Measurements from ENCODE around the gene GPX8. TPM values are rescaled to one million over a fixed set of nuclear protein-coding genes. Genes with fewer than 3 reads are reported as not detected.

GPX8 gene
- total and polyA plus RNA-seq, 2 donors from 2014 or later: 13.5 to 29.7 TPM

DNA sequence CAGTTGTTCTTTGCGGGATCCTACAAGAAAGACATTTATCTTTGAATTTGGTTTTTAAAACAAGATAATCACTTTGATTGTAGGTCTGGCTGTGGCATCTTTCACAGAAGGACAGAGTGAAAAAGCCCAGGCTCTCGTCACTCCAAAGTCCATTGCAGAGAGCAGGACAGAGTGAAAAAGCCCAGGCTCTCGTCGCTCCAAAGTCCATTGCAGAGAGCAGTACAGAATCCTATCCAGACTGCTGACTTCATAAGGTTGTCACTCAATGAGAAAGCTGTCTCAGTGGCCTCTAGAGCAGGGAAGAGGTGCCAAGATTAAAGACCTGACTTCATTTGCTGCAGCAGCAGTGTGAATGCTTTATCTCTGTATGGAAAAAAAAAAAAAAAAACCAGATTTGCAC is 16.3 kb upstream of the GPX8 start:
- DNase-seq (peak in 1 of 5 donors; percentile 18), FAIRE-seq (no peak)
- H3K36me3 ChIP-seq (ENCODE audit: control insufficient read depth in 2 of 3, insufficient read depth in 3 of 3, low read length in 3 of 3): no peaks in the 10 kb centered on the region
- intact Hi-C loops (cut with DNase I): no loop called here
- peaks cover 0 to 4% (median 0%) of the 10 kb centered on the region in 3 donors for H3K4me1 ChIP-seq (ENCODE audit: control insufficient read depth in 2 of 3, insufficient read depth in 2 of 3, low read depth in 1 of 3, low read length in 3 of 3)
- no peaks in the 10 kb centered on the region for H3K9me3 ChIP-seq (ENCODE audit: control insufficient read depth in 2 of 3, insufficient read depth in 1 of 3, low read length in 3 of 3)
- no peak overlapping the region for H3K27ac ChIP-seq (ENCODE audit: low read depth in 2 of 2, low read length in 2 of 2)
- H3K4me3 ChIP-seq (ENCODE audit: low read length in 3 of 3): no peak overlapping the region
- H3K27me3 ChIP-seq (ENCODE audit: control insufficient read depth, insufficient read depth, low read length): no peaks in the 10 kb centered on the region
- TF ChIP-seq CTCF (IDR thresholded peaks at IDR 0.05; ENCODE audit: borderline replicate concordance, extremely low read depth, insufficient read depth): no peak
- H3K9ac ChIP-seq (ENCODE audit: low read length in 3 of 3): no peak overlapping the region

- H3K36me3 ChIP-seq (ENCODE audit: control insufficient read depth in 2 of 3, insufficient read depth in 3 of 3, low read length in 3 of 3): no peaks in the 10 kb centered on the region
- FAIRE-seq: no peak
- H3K27ac ChIP-seq (ENCODE audit: low read depth in 2 of 2, low read length in 2 of 2): no peak overlapping the region
- H3K4me1 ChIP-seq (ENCODE audit: control insufficient read depth in 2 of 3, insufficient read depth in 2 of 3, low read depth in 1 of 3, low read length in 3 of 3): peaks cover 0 to 4% (median 0%) of the 10 kb centered on the region in 3 donors
- no peaks in the 10 kb centered on the region for H3K27me3 ChIP-seq (ENCODE audit: control insufficient read depth, insufficient read depth, low read length)
- TF ChIP-seq CTCF (IDR thresholded peaks at IDR 0.05; ENCODE audit: borderline replicate concordance, extremely low read depth, insufficient read depth): no peak
- H3K9ac ChIP-seq (ENCODE audit: low read length in 3 of 3): no peak overlapping the region
- H3K4me3 ChIP-seq (ENCODE audit: low read length in 3 of 3): no peak overlapping the region
- intact Hi-C loops (cut with DNase I): no loop called here
- no peaks in the 10 kb centered on the region for H3K9me3 ChIP-seq (ENCODE audit: control insufficient read depth in 2 of 3, insufficient read depth in 1 of 3, low read length in 3 of 3)
- DNase-seq: no peak
These were observed 13.9 kb upstream of the GPX8 start for GRCh38 chr5:55146080-55146479.

- no peak overlapping the region for H3K9ac ChIP-seq (ENCODE audit: low read length in 3 of 3)
- TF ChIP-seq CTCF (IDR thresholded peaks at IDR 0.05; ENCODE audit: borderline replicate concordance, extremely low read depth, insufficient read depth): peak; percentile 94
- H3K4me1 ChIP-seq (ENCODE audit: control insufficient read depth in 2 of 3, insufficient read depth in 2 of 3, low read depth in 1 of 3, low read length in 3 of 3): peaks cover 0 to 4% (median 0%) of the 10 kb centered on the region in 3 donors
- H3K9me3 ChIP-seq (ENCODE audit: control insufficient read depth in 2 of 3, insufficient read depth in 1 of 3, low read length in 3 of 3): no peaks in the 10 kb centered on the region
- FAIRE-seq (no peak), DNase-seq (peak; percentile 68 to 95 (median 92))
- no peak overlapping the region for H3K4me3 ChIP-seq (ENCODE audit: low read length in 3 of 3)
- no peaks in the 10 kb centered on the region for H3K27me3 ChIP-seq (ENCODE audit: control insufficient read depth, insufficient read depth, low read length)
- intact Hi-C loops (cut with DNase I): no loop called here
- no peaks in the 10 kb centered on the region for H3K36me3 ChIP-seq (ENCODE audit: control insufficient read depth in 2 of 3, insufficient read depth in 3 of 3, low read length in 3 of 3)
- no peak overlapping the region for H3K27ac ChIP-seq (ENCODE audit: low read depth in 2 of 2, low read length in 2 of 2)
These were observed 13.3 kb upstream of the GPX8 start for GRCh38 chr5:55146543-55147151.

All from kidney (tissue), 14 donors.